ENCODE measurements around the gene MAST4.

GRCh38 chr5:67105270-67105669 lies 509.1 kb downstream of the MAST4 start:
- TF ChIP-seq POLR2A (IDR thresholded peaks at IDR 0.05) (no peak), CTCF (IDR thresholded peaks at IDR 0.05) (no peak)

Data from uterus (tissue), 2 donors.